Measurements from ENCODE around the gene UNC13D. TPM values are rescaled to one million over a fixed set of nuclear protein-coding genes. Genes with fewer than 3 reads are reported as not detected.

Gene UNC13D
- total and polyA plus RNA-seq, 9 of the 15 experiments (the other 6 are each of a cell fraction or from before 2014, with no cell fraction given): 0.86 to 244 (median 69.2) TPM

DNA sequence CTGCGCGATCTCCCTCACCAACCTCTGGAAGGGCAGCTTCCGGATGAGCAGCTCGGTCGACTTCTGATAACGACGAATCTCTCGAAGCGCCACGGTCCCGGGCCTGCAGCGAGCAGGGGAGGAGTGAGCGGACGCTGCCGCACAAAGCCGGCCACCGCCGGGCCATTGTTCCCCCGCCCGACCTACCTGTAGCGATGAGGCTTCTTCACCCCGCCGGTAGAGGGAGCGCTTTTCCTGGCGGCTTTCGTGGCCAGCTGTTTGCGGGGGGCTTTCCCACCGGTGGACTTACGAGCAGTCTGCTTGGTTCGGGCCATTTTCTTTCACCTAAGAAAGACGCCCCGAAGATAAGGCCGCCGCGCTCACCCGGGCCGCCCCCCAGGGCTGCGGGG is 65.3 kb downstream of the UNC13D start (continued):
- TF ChIP-seq CHD4 (IDR thresholded peaks at IDR 0.05; ENCODE audit: insufficient read depth, insufficient replicate concordance, low read depth, low read length, poor library complexity, severe bottlenecking) (no peak), HEY1 (CRISPR knock-in tag; IDR thresholded peaks at IDR 0.05; ENCODE audit: borderline replicate concordance) (0 out of 2 replicates have a peak, but pooled peaks have one; percentile 65), STAG1 (CRISPR knock-in tag; IDR thresholded peaks at IDR 0.05; ENCODE audit: borderline replicate concordance) (peak; percentile 43; the same call in 1 of the 2 replicates), CEBPB (tag; IDR thresholded peaks at IDR 0.05) (no peak), FOXM1 (IDR thresholded peaks at IDR 0.05; ENCODE audit: low read depth) (no peak), FOXM1 (CRISPR knock-in tag; IDR thresholded peaks at IDR 0.05; ENCODE audit: low read depth) (no peak), MAZ (CRISPR knock-in tag; conservative IDR thresholded peaks at IDR 0.05 in 1 of 2, IDR thresholded peaks at IDR 0.05 in 1 of 2) (peak in 1 of 2 experiments; percentile 8; a peak in 1 of 4 replicates), KAT2B (IDR thresholded peaks at IDR 0.05; ENCODE audit: low read depth, low read length) (no peak), ZNF124 (CRISPR knock-in tag; IDR thresholded peaks at IDR 0.05) (peak; percentile 20; the same call in 1 of the 2 replicates), MTA3 (IDR thresholded peaks at IDR 0.05; ENCODE audit: borderline replicate concordance) (peak; percentile 21), ELF2 (CRISPR knock-in tag; IDR thresholded peaks at IDR 0.05) (no peak), CBFA2T2 (conservative IDR thresholded peaks at IDR 0.05) (no peak), HLTF (IDR thresholded peaks at IDR 0.05) (no peak), ZNF197 (CRISPR knock-in tag; IDR thresholded peaks at IDR 0.05; ENCODE audit: low read depth) (no peak)
- TF ChIP-seq, protein P1, sequence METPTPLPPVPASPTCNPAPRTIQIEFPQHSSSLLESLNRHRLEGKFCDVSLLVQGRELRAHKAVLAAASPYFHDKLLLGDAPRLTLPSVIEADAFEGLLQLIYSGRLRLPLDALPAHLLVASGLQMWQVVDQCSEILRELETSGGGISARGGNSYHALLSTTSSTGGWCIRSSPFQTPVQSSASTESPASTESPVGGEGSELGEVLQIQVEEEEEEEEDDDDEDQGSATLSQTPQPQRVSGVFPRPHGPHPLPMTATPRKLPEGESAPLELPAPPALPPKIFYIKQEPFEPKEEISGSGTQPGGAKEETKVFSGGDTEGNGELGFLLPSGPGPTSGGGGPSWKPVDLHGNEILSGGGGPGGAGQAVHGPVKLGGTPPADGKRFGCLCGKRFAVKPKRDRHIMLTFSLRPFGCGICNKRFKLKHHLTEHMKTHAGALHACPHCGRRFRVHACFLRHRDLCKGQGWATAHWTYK (CRISPR knock-in tag; IDR thresholded peaks at IDR 0.05): no peak
- TF ChIP-seq, protein P2, sequence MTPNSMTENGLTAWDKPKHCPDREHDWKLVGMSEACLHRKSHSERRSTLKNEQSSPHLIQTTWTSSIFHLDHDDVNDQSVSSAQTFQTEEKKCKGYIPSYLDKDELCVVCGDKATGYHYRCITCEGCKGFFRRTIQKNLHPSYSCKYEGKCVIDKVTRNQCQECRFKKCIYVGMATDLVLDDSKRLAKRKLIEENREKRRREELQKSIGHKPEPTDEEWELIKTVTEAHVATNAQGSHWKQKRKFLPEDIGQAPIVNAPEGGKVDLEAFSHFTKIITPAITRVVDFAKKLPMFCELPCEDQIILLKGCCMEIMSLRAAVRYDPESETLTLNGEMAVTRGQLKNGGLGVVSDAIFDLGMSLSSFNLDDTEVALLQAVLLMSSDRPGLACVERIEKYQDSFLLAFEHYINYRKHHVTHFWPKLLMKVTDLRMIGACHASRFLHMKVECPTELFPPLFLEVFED (CRISPR knock-in tag; conservative IDR thresholded peaks at IDR 0.05): 0 out of 2 replicates have a peak, but pooled peaks have one; percentile 5
- TF ChIP-seq, protein P3, sequence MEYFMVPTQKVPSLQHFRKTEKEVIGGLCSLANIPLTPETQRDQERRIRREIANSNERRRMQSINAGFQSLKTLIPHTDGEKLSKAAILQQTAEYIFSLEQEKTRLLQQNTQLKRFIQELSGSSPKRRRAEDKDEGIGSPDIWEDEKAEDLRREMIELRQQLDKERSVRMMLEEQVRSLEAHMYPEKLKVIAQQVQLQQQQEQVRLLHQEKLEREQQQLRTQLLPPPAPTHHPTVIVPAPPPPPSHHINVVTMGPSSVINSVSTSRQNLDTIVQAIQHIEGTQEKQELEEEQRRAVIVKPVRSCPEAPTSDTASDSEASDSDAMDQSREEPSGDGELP (CRISPR knock-in tag; IDR thresholded peaks at IDR 0.05; ENCODE audit: borderline replicate concordance): peak; percentile 97
- TF ChIP-seq, protein P4, sequence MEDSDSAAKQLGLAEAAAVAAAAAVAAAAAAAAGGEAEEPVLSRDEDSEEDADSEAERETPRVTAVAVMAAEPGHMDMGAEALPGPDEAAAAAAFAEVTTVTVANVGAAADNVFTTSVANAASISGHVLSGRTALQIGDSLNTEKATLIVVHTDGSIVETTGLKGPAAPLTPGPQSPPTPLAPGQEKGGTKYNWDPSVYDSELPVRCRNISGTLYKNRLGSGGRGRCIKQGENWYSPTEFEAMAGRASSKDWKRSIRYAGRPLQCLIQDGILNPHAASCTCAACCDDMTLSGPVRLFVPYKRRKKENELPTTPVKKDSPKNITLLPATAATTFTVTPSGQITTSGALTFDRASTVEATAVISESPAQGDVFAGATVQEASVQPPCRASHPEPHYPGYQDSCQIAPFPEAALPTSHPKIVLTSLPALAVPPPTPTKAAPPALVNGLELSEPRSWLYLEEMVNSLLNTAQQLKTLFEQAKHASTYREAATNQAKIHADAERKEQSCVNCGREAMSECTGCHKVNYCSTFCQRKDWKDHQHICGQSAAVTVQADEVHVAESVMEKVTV (CRISPR knock-in tag; IDR thresholded peaks at IDR 0.05): no peak
- TF ChIP-seq, protein P5, sequence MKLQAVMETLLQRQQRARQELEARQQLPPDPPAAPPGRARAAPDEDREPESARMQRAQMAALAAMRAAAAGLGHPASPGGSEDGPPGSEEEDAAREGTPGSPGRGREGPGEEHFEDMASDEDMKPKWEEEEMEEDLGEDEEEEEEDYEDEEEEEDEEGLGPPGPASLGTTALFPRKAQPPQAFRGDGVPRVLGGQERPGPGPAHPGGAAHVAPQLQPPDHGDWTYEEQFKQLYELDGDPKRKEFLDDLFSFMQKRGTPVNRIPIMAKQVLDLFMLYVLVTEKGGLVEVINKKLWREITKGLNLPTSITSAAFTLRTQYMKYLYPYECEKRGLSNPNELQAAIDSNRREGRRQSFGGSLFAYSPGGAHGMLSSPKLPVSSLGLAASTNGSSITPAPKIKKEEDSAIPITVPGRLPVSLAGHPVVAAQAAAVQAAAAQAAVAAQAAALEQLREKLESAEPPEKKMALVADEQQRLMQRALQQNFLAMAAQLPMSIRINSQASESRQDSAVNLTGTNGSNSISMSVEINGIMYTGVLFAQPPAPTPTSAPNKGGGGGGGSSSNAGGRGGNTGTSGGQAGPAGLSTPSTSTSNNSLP (IDR thresholded peaks at IDR 0.05; ENCODE audit: borderline replicate concordance, low read depth, low read length): no peak
- TF ChIP-seq, protein P6, sequence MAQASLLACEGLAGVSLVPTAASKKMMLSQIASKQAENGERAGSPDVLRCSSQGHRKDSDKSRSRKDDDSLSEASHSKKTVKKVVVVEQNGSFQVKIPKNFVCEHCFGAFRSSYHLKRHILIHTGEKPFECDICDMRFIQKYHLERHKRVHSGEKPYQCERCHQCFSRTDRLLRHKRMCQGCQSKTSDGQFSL (CRISPR knock-in tag; IDR thresholded peaks at IDR 0.05): peak; percentile 14; the same call in 1 of the 2 replicates
- TF ChIP-seq, protein P6 (tag; IDR thresholded peaks at IDR 0.05): no peak
